SJCRH30 (cell line): ENCODE data around the gene ARFGAP3. TPM values are rescaled to one million over a fixed set of nuclear protein-coding genes. Genes with fewer than 3 reads are reported as not detected.
"Not testable (repeated sequence)": the region's sequence is repeated elsewhere in the genome, so short reads cannot be mapped to it uniquely, and the experiment has no call there.

Experiments
- DNase-seq, 2 experiments: peaks; one replicate each; pipeline ENCODE4 v3.0.0-alpha.2; 2015 to 2020
- H3K27ac ChIP-seq: fragments of 250-450 bp; sonication (Bioruptor Pico); 2 replicates; pipeline ENCODE4 v1.5.1; 2020; ENCODE audit warnings: mild to moderate bottlenecking, moderate library complexity
- H3K27me3 ChIP-seq: fragments of 250-450 bp; sonication (Bioruptor Pico); 2 replicates; pipeline ENCODE4 v1.5.1; 2020; ENCODE audit warnings: mild to moderate bottlenecking, moderate library complexity
- H3K36me3 ChIP-seq: fragments of 250-450 bp; sonication (Bioruptor Pico); 2 replicates; pipeline ENCODE4 v1.5.1; 2020; ENCODE audit warnings: mild to moderate bottlenecking, moderate library complexity
- H3K4me1 ChIP-seq: fragments of 250-450 bp; sonication (Bioruptor Pico); 2 replicates; pipeline ENCODE4 v1.5.1; 2020; ENCODE audit warnings: mild to moderate bottlenecking, moderate library complexity
- H3K4me3 ChIP-seq: fragments of 250-450 bp; sonication (Bioruptor Pico); 2 replicates; pipeline ENCODE4 v1.5.1; 2020; ENCODE audit warnings: mild to moderate bottlenecking, moderate library complexity
- H3K9me3 ChIP-seq: fragments of 250-450 bp; sonication (Bioruptor Pico); replicated peaks from 2 replicates; pipeline ENCODE4 v1.5.1; 2020; ENCODE audit warnings: mild to moderate bottlenecking, moderate library complexity
- total RNA-seq: library from RNA; depleted of rRNA; stranded (reverse); fragments of >200 nt; shearing (Covaris generic); gene quantifications from 2 replicates; pipeline ENCODE4 v1.2.3, GENCODE V29; 2014

ARFGAP3 gene
- total RNA-seq, 1 experiment from 2014 or later, result 47.5 TPM

DNA sequence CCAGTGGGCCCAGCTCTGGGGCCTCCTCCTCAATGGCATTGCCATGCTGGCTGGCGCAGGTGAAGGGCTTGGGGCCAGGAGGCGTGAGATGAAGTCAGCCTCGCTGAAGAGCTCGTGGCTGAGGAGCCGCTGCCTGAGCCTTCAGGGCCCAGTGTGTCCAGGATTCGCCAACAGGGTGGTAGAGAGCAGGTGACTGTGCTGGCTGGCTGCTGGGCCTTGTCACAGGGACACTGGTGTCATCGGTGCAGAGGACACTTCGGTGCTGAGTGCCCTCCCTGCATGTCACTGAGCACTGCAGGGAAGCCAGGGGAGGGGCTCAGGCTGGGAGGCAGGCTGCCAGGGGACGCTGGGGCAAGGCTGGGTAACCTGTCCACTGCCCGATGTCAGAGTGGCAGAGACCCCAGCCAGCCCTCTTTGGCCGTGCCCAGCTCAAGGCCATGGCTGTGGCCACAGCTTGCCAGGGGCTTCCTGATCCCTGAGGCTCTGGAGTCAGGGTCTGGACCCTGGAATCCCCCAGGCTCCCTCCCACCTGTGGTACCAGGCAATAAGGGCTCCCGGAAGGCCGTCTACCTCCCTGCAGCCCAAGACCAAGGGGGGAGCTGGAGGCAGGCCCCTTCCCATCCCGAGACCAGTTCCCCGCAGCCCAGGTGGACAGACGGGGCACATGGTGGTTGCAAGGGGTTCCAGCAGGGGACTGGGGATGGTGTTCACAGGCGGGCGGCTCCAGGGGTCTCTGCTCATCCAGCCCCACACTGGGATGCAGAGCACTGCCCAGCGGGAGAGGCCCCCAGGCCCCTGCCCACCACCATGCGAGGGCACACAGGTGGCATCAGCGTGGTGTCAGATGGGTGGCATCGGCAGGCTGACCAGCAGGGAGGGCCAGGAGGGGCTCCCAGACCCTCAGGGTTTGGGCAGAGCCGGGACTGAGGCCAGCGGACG, 63.9 kb downstream of the ARFGAP3 start:
- no peaks in the 10 kb centered on the region; the same call in 1 of the 2 replicates for H3K36me3 ChIP-seq
- no peak for DNase-seq
- H3K4me1 ChIP-seq, result peaks cover 17% of the 10 kb centered on the region
- no peak overlapping the region for H3K4me3 ChIP-seq
- H3K27ac ChIP-seq, result no peak overlapping the region
- H3K9me3 ChIP-seq, result no peaks in the 10 kb centered on the region
- no peaks in the 10 kb centered on the region for H3K27me3 ChIP-seq

- H3K27ac ChIP-seq, result no peak overlapping the region
These were observed 64.6 kb downstream of the ARFGAP3 start for GRCh38 chr22:42792453-42792908.

DNA sequence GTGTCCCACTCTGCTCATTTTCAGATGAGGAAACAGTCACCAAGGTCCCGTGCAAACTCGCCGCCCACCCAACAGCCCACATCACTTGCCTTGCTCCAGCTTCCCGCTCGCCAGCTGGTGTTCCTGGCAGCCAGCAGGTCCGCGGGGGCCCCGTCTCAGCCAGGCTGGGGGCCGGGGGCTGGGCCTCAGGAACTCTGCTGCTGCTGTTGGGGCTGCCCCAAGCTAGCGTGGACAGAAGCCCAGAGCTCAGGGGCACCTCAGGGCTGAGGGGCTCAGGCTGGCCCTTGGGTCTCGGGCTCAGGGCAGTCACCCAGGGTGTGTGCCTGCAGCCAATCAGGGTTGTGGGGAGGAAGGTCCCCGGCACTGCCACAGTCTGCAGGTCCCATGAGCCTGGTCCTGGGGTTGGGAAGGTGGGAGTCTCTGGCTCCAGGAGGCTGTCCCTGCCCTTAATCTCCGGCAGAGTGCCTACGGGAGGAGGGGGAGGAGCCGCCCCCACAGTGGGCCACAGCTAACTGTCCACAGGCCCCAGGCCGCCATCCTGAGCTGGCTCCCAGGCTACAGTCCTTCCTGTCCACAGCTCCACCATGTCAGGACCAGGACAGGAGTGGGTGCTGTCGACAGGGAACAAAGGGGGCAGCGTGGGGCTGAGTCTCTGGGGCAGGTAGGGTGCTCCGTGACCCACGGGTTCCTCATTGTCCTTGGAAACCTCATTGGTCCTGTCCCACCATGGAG, 65.2 kb downstream of the ARFGAP3 start:
- H3K4me3 ChIP-seq, result no peak overlapping the region
- no peaks in the 10 kb centered on the region; the same call in 1 of the 2 replicates for H3K36me3 ChIP-seq
- H3K27me3 ChIP-seq, result no peaks in the 10 kb centered on the region
- no peak overlapping the region for H3K27ac ChIP-seq
- no peaks in the 10 kb centered on the region for H3K9me3 ChIP-seq
- peak in 1 of 2 experiments; percentile 37 for DNase-seq
- peaks cover 17% of the 10 kb centered on the region for H3K4me1 ChIP-seq

More at GRCh38 chr22:42792453-42792908, 64.6 kb downstream of the ARFGAP3 start:
- no peak overlapping the region for H3K4me3 ChIP-seq
- no peaks in the 10 kb centered on the region for H3K27me3 ChIP-seq
- no peaks in the 10 kb centered on the region for H3K9me3 ChIP-seq
- peaks cover 17% of the 10 kb centered on the region for H3K4me1 ChIP-seq
- DNase-seq, result no peak
- no peaks in the 10 kb centered on the region; the same call in 1 of the 2 replicates for H3K36me3 ChIP-seq

DNA sequence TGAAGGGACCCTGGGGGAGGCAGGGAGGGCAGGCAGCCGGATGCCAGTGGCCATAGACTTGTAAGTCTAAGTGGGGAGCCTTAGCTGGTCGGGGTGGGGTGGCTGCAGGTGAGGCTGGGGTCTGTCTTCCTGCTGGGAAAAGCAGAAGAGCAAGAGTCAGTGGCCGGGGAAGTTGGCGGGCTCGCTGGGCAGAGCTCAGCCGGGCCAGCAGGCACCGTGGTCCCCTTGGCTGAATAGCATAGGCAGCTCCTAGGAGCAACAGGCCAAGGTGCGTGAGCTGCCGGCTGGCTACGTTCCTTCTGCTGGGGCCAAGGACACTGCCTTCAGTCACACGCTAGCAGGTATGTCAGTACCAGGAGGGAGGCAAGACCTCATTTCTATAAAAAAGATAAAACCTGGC, 68.6 kb downstream of the ARFGAP3 start:
- Histone ChIP-seq H3K36me3 (no peaks in the 10 kb centered on the region), H3K9me3 (no peaks in the 10 kb centered on the region), H3K4me1 (peaks cover 17% of the 10 kb centered on the region), H3K27me3 (0 out of 2 replicates have a peak, but pooled peaks cover 3% of the 10 kb centered on the region), H3K27ac (no peak overlapping the region), H3K4me3 (no peak overlapping the region)
- DNase-seq, result no peak

- H3K27ac ChIP-seq, result no peak overlapping the region
- no peak for DNase-seq
- peaks cover 17% of the 10 kb centered on the region for H3K4me1 ChIP-seq
- no peaks in the 10 kb centered on the region for H3K9me3 ChIP-seq
- H3K27me3 ChIP-seq, result 0 out of 2 replicates have a peak, but pooled peaks cover 3% of the 10 kb centered on the region
- no peak overlapping the region for H3K4me3 ChIP-seq
- no peaks in the 10 kb centered on the region for H3K36me3 ChIP-seq
These were observed 69.1 kb downstream of the ARFGAP3 start for GRCh38 chr22:42788021-42788420.

DNA sequence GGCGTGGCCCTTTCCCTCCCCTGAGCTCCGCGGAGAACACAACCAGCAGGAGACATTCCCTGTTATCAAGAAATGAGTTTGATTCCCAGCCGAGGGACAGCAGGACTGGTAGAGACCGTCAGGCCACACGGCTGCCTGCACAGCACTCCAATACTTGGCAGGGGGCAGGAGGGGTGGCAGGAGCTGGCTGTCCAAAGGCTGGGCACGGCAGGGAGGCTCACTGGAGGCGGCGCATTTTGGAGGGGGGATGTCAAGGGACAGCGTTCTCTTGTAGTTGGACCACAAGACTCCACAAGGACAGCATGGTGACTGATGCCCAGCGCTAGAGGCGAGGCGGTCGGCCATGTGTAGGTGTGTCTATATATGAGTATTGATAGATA, 69.7 kb downstream of the ARFGAP3 start:
- H3K36me3 ChIP-seq, result no peaks in the 10 kb centered on the region
- H3K27me3 ChIP-seq, result 0 out of 2 replicates have a peak, but pooled peaks cover 3% of the 10 kb centered on the region

GRCh38 chr22:42786606-42787356, 70.3 kb downstream of the ARFGAP3 start:
- H3K4me1 ChIP-seq, result peaks cover 13% of the 10 kb centered on the region
- no peak for DNase-seq
- no peaks in the 10 kb centered on the region for H3K9me3 ChIP-seq
- 0 out of 2 replicates have a peak, but pooled peaks cover 3% of the 10 kb centered on the region for H3K27me3 ChIP-seq
- H3K27ac ChIP-seq, result no peak overlapping the region
- H3K4me3 ChIP-seq, result no peak overlapping the region
- no peaks in the 10 kb centered on the region for H3K36me3 ChIP-seq

More for the DNA sequence above, 69.7 kb downstream of the ARFGAP3 start:
- H3K4me3 ChIP-seq, result no peak overlapping the region
- H3K9me3 ChIP-seq, result no peaks in the 10 kb centered on the region
- no peak overlapping the region for H3K27ac ChIP-seq
- H3K4me1 ChIP-seq, result peaks cover 17% of the 10 kb centered on the region
- no peak for DNase-seq

DNA sequence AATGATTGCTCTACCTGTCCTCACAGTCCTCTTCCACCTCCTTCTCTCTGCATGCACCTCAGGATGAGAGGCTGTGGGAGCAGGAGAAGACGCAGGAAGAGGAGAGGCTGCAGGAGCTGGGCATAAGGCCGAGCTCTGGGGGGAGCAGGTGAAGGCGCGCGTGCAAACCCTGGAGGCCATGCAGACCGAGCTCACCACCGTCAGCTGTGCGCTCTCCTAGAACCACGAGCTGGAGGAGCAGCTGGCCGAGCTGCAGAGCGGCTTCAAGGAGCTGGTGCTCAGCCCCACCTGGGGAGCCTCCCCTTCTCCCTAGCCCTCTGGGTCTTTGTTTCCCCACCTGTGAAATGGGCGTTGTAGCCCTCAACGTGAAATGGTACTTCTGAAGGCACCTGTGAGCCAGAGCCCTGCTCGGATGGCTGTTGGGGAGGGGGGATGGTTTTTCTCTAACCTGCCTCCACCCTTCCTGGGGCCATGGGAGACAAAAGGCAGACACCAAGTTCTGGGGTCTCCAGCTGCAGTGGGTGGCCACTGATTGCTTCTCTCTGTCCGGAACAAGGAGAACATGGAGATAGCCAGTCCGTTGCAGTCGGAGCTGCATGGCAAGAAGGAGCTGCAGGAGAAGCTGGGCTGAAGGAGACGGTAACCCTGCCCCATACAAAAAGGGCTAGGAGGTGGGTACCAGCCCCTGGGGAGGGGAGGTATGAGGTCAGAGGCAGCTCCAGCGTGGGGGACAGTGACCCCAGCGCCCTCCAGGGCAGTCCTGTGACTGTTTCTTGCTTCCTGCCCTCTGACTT, 71.2 kb downstream of the ARFGAP3 start:
- H3K4me3 ChIP-seq, result no peak overlapping the region
- H3K4me1 ChIP-seq, result peaks cover 4% of the 10 kb centered on the region
- no peaks in the 10 kb centered on the region for H3K36me3 ChIP-seq
- no peaks in the 10 kb centered on the region for H3K9me3 ChIP-seq
- peak in 1 of 2 experiments; percentile 54 for DNase-seq
- no peak overlapping the region for H3K27ac ChIP-seq
- 0 out of 2 replicates have a peak, but pooled peaks cover 3% of the 10 kb centered on the region for H3K27me3 ChIP-seq

DNA sequence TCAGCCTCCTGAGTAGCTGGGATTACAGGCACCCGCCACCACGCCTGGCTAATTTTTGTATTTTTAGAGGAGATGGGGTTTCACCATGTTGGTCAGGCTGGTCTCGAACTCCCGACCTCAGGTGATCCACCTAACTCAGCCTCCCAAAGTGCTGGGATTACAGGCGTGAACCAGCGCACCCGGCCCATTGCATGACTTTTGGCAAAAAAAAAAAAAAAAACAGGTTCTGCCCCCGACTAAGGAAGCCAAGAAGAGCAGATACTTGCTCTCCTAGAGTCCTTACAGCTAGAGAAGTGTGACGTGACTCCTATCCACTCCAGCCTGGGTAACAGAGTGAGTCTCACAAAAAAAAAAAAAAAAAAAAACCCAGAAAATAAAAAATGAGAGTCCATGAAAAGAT, 74.8 kb downstream of the ARFGAP3 start:
- not testable (repeated sequence) for H3K27ac ChIP-seq, H3K4me3 ChIP-seq, H3K27me3 ChIP-seq, H3K36me3 ChIP-seq, DNase-seq, H3K4me1 ChIP-seq, H3K9me3 ChIP-seq

DNA sequence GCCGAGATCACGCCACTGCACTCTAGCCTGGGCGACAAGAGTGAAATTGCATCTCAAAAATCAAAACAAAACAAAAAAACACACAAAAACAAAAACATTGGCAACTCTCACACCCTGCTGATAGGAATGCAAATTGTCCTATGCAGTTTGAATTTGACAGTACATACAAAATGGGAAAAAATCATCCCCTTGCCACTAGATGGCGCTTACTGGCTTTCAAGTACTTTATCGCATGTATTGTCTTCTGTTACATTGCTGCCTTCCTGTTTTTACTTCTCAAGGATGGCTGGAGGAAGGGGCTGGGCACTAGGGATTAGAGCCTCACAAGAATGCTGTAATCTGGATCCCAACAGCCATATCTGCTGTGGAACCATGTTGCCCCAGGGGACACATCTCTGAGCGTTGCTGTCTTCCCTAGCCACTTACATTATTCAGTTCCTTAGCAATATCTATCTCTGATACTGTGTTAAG, 77.0 kb downstream of the ARFGAP3 start:
- H3K27me3 ChIP-seq, result no peaks in the 10 kb centered on the region
- H3K27ac ChIP-seq, result no peak overlapping the region
- H3K36me3 ChIP-seq, result no peaks in the 10 kb centered on the region
- no peak overlapping the region for H3K4me3 ChIP-seq
- H3K9me3 ChIP-seq, result no peaks in the 10 kb centered on the region
- no peaks in the 10 kb centered on the region for H3K4me1 ChIP-seq
- peak; percentile 84 to 94 for DNase-seq

- Histone ChIP-seq H3K36me3 (no peaks in the 10 kb centered on the region), H3K27me3 (no peaks in the 10 kb centered on the region), H3K4me3 (no peak overlapping the region), H3K9me3 (no peaks in the 10 kb centered on the region), H3K27ac (no peak overlapping the region), H3K4me1 (peaks cover 9% of the 10 kb centered on the region; the same call in 1 of the 2 replicates)
- no peak for DNase-seq
These were observed 79.9 kb downstream of the ARFGAP3 start for GRCh38 chr22:42777126-42777525.

DNA sequence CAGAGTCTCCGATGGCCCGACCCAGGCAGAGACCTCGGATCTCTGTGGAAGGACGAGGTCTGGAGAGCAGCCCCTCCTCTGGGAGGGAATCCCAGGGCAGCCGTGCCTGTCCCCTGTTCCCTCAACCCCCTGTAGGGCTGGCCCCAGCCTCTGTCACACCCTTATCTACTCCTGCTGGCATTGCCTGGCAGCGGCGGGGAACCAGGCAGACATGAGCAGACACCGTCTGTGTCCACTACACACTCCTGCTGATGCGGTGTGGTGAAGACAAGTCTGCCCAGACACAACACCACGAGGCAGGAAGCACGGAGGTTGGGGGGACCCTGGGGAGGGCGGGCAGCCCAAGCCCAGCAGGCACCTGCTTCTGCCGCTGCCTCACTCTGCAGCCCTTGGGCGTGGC, 83.9 kb downstream of the ARFGAP3 start:
- H3K27ac ChIP-seq, result no peak overlapping the region
- H3K27me3 ChIP-seq, result no peaks in the 10 kb centered on the region
- H3K36me3 ChIP-seq, result no peaks in the 10 kb centered on the region
- peak; percentile 57 to 62 for DNase-seq
- no peaks in the 10 kb centered on the region for H3K9me3 ChIP-seq
- H3K4me1 ChIP-seq, result peaks cover 29% of the 10 kb centered on the region
- H3K4me3 ChIP-seq, result no peak overlapping the region

DNA sequence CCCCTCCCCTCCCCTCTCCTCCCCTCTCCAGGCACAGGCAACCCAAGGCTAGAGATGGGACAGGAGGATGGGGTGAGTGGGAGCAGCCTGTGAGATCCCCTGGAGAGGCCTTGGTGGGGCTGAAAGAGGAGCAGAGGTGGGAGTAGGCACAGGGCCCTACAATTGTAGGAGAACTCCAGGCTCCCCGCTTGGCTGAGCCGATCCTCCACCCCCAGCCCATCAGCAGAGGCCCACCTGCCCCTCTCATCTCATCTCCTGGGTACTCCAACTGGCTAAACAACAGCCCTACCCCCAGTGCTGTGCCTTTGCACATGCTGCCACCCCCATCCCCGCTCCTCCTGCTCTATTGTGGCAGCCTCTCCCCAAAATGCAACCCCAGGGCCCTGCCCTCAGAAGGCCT, 84.4 kb downstream of the ARFGAP3 start:
- H3K27me3 ChIP-seq, result no peaks in the 10 kb centered on the region
- no peaks in the 10 kb centered on the region for H3K36me3 ChIP-seq
- H3K27ac ChIP-seq, result no peak overlapping the region
- DNase-seq, result no peak
- peaks cover 33% of the 10 kb centered on the region for H3K4me1 ChIP-seq
- no peak overlapping the region for H3K4me3 ChIP-seq
- no peaks in the 10 kb centered on the region for H3K9me3 ChIP-seq
